GM21423 (cell line): Measurements from ENCODE around the gene KRT31.
"Not testable (repeated sequence)": the region's sequence is repeated elsewhere in the genome, so short reads cannot be mapped to it uniquely, and the experiment has no call there.

Experiments
- ATAC-seq: cut with Tn5 transposase; IDR thresholded peaks from one replicate; pipeline ENCODE4 v1.9.1; 2021; ENCODE audit warnings: mild to moderate bottlenecking, moderate library complexity; ENCODE audit not compliant: unreplicated experiment

The KRT31 gene

DNA sequence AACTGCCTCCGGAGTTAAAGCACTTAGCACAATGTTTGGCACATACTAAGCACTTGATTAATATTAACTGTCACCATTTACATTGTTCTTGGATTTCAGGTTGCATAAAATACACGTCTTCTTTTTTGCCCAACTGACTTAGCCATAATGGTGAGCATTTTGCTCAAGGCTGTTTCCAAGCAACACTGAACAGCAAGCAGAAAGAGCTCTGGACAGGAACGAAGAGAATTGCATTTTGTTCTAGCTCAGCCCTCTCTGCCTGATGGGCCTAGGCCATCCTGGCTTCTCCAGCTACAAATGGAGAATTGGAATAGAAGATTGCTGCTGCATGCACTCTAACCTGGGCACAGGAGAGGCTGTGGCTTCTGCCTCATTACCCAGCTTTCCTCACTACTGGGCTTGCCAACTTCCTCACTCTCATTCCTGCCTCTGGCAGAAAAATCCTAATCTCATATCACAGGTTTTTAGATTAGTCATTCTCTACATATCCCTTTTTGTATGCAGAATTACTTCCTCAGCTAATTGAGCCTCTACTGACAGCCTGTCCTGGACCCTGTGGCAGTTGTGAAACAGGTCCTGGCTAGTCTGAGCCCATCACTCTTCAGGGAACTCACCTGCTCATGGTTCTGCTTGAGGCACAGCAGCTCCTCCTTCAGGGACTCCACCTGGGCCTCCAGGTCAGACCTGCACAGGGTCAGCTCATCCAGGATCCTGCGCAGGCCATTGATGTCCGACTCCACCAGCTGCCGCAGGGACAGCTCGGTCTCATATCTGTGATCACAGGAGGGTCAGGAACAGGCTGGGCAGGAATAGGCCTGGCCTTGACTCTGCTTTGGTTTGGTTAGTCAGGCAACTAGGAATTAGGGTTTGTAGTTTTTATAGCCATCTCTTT, 49.3 kb downstream of the KRT31 start:
- ATAC-seq = no peak

- not testable (repeated sequence) for ATAC-seq
These were observed 51.0 kb downstream of the KRT31 start for GRCh38 chr17:41346421-41346820.

- no peak for ATAC-seq
These were observed 51.4 kb downstream of the KRT31 start for GRCh38 chr17:41345992-41346391.
